Stimulated activated CD8-positive, alpha-beta memory T cell treated with anti-CD3 and anti-CD28 coated beads, Interleukin-15, amount 100 ng/mL, for 24 hours (primary cell): ENCODE data around the gene TMIGD1.

ENCODE experiments used
- DNase-seq: peaks from one replicate; pipeline ENCODE4 v3.0.0-alpha.2; 2020; ENCODE audit warnings: low read depth

Gene TMIGD1

DNA sequence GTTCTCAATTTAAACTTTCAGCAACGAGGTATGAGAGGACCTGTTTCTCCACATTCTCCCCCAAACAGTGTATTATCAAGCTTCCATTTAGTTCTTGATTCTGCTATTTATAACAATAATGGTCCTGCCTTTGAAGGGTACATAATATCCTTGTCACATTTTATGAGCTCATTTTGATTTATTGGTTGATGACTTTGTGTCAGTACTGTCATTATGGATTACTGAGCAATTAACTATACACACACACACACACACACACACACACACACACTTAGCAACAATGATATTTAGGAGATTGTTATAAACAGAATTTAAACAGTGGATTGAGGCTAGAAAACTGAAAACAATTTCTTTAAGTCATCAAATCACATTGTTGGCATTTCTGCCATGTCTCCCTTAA lies 7.0 kb downstream of the TMIGD1 start:
- DNase-seq = no peak

DNA sequence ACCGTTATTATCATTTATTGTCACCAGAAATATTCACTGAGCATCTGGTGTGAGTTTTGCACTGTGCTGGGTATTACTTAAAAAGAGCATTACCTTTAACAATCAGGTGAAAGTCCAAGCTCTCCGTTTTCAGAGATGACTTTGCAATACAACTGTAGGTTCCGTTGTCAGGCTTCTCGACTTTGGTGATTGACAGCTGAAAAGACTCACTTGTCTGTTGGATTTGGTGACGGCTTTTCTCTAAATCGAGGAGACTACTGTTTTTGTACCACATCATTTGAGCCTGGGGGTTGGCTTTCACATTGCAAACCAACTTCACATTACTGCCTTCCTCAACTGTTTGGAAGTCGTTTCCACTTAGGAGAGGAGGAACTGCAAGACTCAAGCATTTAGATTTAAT lies 9.1 kb downstream of the TMIGD1 start:
- no peak for DNase-seq

DNA sequence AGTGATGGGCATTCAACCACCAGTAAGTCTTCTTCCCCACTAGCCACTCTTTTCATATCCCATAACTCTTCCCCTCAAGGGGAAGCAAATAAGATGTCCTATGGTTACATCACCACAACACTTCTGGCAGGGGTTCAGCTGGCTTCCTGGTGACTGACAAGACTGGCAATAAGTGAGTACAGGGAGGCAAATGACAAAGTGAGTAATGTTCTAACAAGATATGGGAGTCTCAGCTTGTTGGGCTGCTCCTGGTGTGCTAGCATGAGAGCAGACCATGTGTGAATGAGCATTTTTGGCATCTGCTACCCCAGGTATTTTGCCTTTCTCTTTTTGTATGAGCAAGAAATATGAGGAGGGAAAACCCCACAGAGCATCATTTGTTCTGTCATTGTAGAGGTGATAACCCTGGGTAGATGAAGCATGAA lies 9.9 kb downstream of the TMIGD1 start:
- no peak for DNase-seq

DNA sequence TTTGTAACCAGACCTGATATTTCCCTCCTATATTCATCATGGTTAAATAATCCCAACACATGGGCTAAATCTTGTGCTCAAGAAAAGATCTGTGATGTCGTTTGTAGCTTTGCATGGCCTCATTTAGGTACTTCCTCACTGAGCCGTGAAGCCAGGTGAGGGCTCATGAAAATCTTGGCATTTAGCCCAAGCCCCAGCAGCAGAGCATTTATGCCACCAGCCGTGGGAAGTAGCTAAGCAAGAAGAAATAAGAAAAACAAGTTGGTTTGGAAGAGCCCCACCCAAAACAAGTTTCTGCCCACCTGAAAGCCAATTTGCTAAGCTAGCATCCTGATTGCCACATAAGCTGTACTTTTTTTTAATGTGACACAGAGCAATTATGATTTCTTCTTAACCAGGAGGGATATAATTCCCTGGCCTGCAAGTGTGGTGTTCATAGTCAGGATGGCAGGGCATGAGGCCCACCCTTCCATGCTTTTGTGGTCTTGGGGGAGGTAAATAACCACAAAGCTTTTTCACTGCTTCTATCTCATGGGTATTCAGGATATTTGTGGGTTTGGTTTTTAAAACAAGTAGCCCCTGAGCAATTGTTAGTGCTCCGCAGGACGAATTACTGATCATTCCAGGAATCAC lies 10.5 kb downstream of the TMIGD1 start:
- no peak for DNase-seq

DNA sequence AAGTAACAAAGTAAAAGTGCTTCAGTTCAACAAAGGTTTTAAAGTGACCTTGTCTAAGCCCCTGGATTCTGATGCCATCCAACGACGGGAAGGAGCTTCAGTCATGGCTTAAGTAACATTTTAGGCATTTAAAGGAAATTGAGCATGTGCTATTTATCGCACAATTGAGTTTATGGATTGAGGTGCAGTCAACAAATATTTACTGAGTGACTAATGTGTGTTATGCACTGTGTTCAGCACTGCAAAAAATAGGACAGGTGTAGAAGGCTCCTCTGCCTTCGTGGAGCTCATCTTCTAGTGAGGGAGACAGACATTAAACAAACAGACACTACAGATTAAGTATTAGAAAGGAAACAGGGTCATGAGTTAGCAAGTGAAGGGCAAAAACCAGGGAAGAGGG lies 12.5 kb downstream of the TMIGD1 start:
- DNase-seq = no peak

DNA sequence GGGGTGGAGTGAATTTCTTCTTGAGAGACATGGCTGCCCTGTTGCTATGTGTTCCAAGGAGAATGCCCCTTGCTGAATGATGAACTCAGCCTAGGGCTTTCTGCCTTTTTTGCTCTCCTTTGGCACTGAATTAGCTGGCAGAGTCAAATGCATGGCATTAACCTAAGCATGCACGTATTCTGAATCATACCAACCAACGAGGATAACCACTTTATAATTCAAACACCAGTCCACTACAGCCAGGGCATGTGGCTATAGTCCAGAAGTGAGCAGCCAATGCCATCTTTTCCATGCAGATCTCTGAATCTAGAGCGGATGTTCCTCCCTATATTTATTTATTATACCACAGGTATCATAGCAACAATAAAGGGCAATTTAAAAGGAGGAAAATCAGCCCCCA lies 15.7 kb downstream of the TMIGD1 start:
- DNase-seq = no peak

DNA sequence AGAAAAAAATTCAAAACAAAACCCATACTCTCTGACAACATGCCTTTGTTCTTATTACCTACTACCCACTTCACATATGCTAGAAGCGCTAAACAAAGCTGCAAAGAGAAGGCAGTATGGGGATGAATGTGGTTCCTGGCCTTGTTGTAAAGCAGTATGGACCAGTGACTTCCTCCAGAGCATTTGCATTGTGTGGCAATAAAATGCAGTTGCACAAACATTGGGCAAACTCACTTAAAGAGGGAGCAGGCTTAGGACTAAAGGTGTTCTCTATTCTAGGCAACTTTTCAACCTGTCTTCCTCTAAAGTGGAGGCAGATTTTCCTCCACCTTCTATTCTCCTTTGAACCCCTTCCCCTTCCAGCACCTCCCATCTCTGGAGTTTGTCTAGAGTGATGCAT lies 17.1 kb downstream of the TMIGD1 start:
- DNase-seq = no peak

DNA sequence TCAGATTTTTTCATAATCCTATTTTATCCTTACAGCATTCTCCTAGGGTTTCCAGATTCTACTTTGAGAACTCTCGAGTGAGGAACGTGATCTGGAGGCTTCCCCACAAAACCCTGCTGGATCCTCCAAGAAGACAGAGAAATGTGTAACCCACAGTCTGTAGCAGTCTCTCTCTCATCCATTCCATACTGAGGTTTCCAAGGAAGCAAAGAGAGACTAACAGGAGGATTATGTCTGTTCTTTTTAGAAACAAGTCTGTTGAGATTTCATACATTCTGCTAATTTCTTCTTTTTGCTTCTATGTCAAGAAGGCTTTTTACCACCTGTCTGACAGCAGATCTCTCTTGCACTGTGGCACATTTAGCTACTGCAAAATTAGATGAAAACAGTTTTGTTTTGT lies 18.8 kb downstream of the TMIGD1 start:
- no peak for DNase-seq

DNA sequence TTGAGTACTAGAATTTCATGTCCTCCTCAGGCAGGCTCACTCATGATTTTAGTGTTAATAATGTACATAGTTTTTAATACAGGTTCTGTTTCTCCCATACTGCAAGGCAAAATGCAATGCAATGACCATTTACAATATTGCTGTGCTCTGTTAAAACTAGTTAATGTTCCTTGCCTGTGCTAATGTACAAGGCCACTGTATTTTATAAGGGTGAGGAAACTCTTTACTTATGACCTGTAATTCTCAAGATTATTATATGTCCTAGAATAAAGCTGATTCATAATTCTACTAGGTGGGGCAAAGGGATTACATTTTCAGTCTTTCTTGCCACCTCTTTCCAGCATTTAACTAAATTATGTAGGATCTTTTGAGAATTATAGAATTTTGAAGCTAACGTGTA lies 19.4 kb downstream of the TMIGD1 start:
- no peak for DNase-seq

DNA sequence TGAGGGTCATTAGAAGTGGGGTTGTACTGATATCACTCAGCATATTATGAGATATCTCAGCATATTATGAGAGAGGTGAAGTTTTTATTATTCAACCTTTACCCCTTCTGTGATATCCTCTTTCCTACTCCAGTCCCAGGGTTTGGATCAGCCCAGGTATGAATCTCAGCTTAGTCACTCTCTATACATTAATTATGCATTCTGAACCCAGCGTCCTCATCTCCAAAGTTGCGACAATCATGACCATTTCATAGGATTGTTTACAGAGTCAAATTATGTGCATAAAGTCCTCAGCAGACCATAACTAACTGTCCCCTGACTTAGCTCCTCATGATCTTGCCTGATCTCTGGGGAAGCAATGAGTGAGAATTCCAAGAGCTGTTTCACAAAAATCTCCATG lies 21.6 kb downstream of the TMIGD1 start:
- no peak for DNase-seq

DNA sequence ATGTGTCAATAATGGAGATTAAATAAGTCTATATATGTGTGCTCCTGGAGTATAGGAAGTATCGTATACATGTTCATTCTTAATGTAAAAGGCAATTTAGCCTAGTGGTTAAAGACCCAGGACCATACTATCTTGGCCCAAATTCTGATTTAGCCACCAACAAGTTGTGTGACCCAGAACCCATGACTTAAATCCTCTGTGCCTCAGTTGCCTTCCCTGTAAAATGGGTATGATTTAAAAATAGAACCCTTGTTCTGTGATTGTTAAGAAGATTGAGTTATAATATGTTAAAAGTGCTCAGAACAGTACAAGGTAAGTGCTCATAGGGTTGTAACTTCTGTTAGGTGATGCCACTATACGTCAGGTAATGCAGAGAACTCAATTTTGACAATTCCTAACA lies 23.3 kb downstream of the TMIGD1 start:
- no peak for DNase-seq

DNA sequence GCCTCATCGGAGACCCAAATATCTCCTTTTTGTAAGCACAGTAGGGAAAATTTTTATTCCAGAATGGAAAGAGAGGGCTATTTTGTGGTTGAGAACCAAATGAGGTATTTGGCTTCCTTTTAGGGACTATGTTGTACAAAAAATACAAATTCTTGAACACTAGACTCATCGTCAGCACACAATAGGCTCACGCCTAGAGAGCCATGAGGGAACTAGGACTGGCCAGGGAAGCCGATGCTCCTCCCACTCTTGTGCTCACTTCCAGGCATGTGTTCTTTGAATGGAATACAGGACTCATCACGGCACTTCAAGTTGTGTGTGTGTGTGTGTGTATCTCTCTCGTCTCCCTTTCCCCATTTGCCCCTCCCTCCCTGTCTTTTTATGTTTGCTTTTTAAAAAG lies 24.3 kb downstream of the TMIGD1 start:
- no peak for DNase-seq

DNA sequence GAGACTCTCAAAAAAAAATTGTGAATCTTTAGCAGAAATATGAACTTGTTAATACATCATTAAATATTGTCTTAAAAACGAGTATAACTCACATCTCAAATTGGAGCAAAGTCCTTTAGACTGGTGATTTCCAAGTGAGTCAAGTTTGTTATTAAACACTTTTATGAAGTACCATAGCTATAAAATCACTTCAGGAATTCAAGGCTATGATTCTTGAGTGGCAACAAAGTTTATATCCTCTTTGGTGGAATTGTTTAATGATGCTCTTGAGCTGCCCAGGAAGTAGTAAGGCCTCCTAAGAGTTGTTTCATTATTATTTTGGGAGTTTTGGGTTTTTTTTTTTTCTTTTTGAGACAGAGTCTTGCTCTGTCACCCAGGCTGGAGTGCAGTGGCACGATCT lies 25.5 kb downstream of the TMIGD1 start:
- DNase-seq = no peak

DNA sequence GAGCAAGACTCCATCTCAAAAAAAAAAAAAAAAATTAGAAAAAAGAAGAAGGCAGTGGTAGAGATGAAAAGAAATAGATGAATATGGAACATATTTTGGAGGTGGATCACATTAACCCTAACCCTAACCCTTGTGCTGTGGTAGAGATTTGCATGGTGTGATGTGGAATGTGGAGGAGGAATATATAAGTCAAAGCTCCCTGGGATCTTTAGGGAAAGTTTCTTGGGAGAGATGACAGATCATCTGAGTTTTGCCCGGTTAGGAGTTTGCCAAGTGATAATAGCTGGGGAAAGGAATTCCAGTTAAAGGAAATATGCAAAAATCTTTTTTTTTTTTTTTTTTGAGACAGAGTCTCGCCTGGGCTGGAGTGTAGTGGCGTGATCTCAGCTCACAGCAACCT lies 29.1 kb downstream of the TMIGD1 start:
- DNase-seq = no peak

DNA sequence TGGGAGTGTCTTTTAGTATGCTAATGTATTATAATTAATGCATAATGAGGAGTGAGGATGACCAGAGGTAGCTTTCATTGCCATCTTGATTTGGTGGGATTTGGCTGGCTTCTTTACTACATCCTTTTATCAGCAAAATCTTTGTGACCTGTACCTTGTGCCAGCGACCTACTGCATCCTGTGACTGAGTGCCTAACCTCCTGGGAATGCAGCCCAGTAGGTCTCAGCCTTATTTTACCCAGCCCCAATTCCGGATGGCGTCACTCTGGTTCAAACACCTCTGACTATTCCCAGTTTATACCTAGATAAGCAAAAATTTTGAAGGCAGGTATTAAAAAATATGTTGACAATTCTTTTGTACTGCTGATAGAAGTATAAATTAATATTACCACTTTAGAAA lies 31.6 kb downstream of the TMIGD1 start:
- no peak for DNase-seq

DNA sequence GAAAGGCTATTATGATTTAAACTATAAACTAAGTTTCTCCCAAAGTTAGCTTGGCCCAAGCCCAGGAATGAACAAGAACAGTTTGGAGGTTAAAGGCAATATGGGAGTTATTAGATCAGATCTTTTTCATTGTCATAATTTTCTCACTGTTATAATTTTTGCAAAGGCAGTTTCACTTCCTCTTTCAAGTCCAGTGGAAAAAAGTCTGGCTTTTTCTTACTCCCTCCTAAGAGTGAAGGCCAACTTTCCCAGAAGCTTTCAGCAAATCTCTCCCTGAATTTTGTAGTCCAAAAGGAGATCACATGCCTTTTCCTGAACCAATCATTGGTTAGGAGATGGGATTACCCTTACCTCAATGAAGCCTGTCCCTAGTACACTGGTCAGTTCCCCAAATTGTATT lies 33.0 kb downstream of the TMIGD1 start:
- DNase-seq = no peak

DNA sequence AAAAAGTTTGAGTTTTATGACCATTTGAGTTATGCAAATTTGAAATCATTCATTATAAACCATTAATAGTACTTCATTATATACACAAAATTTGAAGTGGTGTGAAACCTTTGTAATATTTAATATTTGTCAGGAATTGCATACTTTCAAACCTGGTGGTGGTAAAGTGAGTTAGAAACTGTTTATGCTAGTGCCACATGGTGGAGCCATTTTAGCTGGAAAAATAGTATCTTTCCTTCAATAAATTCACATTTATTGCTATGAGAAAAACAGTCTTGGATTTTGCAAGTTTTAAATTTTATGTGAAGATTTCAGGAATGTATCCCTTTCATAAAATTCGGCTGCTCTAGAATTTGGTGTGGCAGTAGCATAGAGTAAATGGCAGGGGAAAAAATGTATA lies 34.9 kb downstream of the TMIGD1 start:
- no peak for DNase-seq

DNA sequence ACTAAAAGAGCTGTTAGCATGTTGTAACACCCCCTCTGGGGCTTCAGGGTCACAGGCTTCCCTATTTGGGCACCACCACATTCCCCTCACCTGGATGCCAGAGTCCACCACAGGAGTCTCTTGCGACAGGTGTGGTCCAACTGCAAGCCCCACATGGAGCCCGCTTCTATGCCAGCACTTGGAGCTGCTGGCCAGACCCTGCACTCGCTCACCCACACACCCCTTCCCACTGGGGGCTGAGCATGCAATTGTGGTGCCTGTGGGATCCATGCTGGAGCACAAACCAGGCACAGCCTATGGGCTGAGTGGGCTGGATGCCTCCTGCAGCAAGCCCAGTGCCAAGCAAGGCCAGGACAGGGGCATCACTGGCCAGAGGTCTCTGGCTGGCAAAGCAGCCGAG lies 36.1 kb downstream of the TMIGD1 start:
- DNase-seq = no peak

DNA sequence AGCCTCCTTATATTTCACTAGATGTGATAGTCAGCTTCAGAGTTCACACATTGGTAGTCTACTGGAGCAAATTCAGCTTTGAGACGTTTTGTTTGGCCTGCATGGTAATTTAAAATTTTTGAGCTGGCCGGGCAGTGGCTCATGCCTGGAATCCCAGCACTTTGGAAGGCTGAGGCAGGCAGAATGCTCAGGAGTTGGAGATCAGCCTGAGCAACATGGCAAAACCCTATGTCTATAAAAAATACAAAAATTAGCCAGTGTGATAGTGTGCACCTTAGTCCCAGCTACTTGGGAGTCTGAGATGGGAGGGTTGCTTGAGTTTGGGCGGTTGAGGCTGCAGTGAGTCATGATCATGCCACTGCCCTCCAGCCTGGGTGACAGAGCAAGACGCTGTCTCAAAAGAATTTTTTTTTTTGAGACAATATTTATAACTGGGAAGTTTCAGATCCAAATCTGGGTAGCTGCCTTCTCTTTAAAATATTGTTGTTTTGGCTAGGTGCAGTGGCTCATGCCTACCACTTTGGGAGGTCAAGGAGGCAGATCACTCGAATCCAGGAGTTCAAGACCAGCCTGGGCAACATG lies 37.3 kb downstream of the TMIGD1 start:
- DNase-seq = no peak

DNA sequence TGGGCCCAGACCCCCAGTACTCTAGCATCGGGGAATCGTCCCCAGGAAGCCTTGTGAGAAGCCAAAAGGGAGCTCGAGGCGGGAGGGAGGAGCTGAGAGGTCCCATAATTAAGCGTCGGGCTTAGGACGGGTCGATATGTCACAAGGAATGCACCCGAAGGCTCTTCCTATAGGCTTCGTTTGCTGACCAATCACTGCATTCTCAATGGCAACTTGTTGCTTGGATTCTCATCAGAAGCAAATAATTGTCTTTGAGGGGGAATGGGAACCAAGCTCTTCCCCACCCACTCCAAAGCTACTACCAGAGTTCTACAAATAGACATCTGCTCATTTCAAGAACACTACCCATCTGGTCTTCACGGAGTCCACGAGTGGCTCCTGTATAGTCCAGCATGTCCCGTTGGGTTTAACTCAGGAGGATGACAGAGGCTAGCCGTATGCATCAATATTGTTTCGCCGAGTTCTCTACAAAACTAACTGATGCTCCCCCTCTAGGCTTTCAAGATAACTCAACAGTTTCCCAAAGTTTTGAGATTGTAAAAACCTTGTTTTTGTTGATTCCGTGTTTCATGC lies 41.5 kb downstream of the TMIGD1 start:
- DNase-seq = no peak

DNA sequence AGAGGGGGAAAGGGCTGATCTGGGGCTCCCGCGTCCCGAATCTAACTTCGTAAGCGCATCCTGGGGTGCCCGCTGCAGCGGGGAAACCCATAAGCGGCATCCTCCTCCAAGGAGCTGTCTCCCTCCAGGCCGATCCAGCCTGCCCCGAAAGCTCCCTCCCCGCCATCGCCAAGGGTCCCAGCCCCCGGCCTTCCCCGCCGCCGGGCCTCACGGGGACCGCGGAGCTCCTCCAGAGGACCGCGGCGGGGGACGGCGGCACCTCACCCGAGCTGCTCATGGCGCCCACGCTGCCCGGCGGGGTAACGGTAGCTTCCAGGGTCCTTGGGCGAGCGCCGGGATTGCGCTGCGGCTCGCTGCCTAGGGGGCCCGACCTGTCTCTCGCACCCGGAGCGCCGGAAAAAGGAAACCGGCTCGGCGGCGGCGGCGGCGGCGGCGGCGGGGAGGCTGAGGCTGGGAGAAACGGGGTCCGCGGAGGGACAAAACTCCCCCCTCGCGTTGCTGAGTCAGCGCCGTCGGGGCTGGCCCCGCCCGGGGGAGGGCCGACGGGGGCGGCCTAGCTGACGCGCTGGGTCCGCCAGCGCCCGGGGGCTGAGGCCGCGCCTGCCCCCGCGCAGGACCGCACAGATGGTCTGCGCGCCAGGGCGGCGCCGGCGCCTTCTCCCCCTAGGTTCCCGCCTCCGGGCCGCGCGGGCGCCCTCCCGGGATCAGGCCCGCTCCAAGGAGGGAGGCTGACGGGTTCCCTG lies 42.1 kb downstream of the TMIGD1 start, which contains the start of gene BLMH:
BLMH (minus strand) TSS at position 402 of the 743 bp plus-strand sequence; CDS start at position 277, 125 bp downstream.
- peak; percentile 68 for DNase-seq

DNA sequence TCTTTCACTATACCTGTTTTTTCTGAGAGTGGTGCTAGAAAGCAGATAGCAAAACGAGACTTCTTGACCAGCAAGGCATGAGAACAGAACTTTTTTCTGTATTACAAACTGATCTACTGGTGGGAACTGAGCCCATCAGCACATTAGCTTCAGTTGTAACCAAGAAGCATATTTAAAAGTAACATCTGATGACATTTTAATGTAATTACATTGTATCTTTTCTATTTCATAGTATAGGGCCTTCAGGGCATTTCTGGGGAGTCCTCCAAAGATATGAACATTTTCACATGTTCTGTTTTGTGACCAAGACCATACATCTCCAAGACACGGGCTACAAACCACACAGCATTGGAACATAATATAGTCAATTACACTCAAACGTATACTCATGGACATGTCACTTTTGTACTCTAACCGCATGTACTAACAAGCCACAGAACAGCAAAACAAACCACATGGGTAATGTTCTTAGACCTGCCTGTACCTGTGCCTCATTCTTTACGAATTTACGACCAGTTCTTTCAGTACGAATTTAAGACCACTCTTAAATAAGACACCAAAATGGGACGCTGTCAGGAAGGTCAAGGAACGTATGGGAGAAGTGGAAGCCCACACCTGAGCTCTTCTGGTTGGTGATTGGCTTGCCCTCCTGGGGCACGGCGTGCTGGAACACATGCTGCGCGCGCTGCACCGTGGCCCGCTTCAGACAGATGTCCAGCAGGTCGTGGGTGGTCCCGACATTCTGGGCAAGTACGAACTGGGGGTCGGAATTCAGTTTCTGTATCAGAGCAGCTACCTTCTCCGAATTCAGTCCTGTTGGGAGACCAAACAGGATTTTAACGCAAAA lies 42.9 kb downstream of the TMIGD1 start:
- peak; percentile 8 for DNase-seq
